H1 (cell line): ENCODE data around the gene GRAMD4. TPM values are rescaled to one million over a fixed set of nuclear protein-coding genes. Genes with fewer than 3 reads are reported as not detected.

Source experiments
- polyA plus RNA-seq, 7 experiments: library from polyadenylated mRNA; depleted of rRNA in 3 of 7; stranded (reverse) in 5 of 7; unstranded in 2 of 7; fragments of >200 nt in 5 of 7; fragments of 200-250 nt in 2 of 7; gene quantifications; 1 replicate in 5 of 7; 2 replicates in 1 of 7; 4 replicates in 1 of 7; pipeline versions ENCODE4 v1.2.1 to v1.2.3, GENCODE V29; 2011 to 2013; ENCODE audit warnings: missing spikeins in 2 of 7, mixed read lengths in 2 of 7
- total RNA-seq: library from RNA; stranded (reverse); fragmentation: NEBNext Ultra II Directional; extraction: Animal tissue kit (Norgen Biotek cat#: 25700); gene quantifications from 2 replicates; pipeline ENCODE4 v1.2.1, GENCODE V29; 2021
- TF ChIP-seq, protein P1 (sequence below): fragments of 300-600 bp; sonication (generic); IDR thresholded peaks from 2 replicates; pipeline ENCODE4 v1.7.1; 2012; ENCODE audit warnings: low read length, moderate library complexity, mild to moderate bottlenecking, inconsistent platforms; ENCODE audit not compliant: insufficient replicate concordance

GRAMD4 gene
- total and polyA plus RNA-seq, 2 of the 8 experiments (the other 6 are each of a cell fraction or from before 2014, with no cell fraction given): 7.9 to 25.6 TPM

DNA sequence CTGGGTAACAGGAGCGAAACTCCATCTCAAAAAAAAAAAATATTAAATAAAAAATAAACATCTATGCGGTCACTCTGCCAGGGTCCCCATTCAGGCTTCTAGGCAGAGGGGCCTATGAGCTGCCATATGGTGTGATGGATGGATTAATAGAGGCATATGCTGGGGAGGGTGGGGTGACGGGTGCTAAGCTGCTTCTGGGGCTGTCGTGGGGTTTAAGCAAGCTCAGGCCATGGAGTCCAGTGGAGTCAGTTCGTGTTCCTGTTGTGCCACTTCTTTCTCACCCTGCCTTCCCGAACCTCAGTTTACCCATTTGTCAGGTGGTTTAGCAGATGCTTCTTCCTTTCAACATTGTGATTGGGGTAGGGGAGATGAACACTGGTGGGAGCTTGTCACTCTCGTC lies 9.0 kb upstream of the GRAMD4 start (continued):
- TF ChIP-seq, protein P1, sequence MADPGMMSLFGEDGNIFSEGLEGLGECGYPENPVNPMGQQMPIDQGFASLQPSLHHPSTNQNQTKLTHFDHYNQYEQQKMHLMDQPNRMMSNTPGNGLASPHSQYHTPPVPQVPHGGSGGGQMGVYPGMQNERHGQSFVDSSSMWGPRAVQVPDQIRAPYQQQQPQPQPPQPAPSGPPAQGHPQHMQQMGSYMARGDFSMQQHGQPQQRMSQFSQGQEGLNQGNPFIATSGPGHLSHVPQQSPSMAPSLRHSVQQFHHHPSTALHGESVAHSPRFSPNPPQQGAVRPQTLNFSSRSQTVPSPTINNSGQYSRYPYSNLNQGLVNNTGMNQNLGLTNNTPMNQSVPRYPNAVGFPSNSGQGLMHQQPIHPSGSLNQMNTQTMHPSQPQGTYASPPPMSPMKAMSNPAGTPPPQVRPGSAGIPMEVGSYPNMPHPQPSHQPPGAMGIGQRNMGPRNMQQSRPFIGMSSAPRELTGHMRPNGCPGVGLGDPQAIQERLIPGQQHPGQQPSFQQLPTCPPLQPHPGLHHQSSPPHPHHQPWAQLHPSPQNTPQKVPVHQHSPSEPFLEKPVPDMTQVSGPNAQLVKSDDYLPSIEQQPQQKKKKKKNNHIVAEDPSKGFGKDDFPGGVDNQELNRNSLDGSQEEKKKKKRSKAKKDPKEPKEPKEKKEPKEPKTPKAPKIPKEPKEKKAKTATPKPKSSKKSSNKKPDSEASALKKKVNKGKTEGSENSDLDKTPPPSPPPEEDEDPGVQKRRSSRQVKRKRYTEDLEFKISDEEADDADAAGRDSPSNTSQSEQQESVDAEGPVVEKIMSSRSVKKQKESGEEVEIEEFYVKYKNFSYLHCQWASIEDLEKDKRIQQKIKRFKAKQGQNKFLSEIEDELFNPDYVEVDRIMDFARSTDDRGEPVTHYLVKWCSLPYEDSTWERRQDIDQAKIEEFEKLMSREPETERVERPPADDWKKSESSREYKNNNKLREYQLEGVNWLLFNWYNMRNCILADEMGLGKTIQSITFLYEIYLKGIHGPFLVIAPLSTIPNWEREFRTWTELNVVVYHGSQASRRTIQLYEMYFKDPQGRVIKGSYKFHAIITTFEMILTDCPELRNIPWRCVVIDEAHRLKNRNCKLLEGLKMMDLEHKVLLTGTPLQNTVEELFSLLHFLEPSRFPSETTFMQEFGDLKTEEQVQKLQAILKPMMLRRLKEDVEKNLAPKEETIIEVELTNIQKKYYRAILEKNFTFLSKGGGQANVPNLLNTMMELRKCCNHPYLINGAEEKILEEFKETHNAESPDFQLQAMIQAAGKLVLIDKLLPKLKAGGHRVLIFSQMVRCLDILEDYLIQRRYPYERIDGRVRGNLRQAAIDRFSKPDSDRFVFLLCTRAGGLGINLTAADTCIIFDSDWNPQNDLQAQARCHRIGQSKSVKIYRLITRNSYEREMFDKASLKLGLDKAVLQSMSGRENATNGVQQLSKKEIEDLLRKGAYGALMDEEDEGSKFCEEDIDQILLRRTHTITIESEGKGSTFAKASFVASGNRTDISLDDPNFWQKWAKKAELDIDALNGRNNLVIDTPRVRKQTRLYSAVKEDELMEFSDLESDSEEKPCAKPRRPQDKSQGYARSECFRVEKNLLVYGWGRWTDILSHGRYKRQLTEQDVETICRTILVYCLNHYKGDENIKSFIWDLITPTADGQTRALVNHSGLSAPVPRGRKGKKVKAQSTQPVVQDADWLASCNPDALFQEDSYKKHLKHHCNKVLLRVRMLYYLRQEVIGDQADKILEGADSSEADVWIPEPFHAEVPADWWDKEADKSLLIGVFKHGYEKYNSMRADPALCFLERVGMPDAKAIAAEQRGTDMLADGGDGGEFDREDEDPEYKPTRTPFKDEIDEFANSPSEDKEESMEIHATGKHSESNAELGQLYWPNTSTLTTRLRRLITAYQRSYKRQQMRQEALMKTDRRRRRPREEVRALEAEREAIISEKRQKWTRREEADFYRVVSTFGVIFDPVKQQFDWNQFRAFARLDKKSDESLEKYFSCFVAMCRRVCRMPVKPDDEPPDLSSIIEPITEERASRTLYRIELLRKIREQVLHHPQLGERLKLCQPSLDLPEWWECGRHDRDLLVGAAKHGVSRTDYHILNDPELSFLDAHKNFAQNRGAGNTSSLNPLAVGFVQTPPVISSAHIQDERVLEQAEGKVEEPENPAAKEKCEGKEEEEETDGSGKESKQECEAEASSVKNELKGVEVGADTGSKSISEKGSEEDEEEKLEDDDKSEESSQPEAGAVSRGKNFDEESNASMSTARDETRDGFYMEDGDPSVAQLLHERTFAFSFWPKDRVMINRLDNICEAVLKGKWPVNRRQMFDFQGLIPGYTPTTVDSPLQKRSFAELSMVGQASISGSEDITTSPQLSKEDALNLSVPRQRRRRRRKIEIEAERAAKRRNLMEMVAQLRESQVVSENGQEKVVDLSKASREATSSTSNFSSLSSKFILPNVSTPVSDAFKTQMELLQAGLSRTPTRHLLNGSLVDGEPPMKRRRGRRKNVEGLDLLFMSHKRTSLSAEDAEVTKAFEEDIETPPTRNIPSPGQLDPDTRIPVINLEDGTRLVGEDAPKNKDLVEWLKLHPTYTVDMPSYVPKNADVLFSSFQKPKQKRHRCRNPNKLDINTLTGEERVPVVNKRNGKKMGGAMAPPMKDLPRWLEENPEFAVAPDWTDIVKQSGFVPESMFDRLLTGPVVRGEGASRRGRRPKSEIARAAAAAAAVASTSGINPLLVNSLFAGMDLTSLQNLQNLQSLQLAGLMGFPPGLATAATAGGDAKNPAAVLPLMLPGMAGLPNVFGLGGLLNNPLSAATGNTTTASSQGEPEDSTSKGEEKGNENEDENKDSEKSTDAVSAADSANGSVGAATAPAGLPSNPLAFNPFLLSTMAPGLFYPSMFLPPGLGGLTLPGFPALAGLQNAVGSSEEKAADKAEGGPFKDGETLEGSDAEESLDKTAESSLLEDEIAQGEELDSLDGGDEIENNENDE: no peak
- TF ChIP-seq, all 59 proteins: peak for 0
